Measurements from ENCODE around the gene GLDN.

DNA sequence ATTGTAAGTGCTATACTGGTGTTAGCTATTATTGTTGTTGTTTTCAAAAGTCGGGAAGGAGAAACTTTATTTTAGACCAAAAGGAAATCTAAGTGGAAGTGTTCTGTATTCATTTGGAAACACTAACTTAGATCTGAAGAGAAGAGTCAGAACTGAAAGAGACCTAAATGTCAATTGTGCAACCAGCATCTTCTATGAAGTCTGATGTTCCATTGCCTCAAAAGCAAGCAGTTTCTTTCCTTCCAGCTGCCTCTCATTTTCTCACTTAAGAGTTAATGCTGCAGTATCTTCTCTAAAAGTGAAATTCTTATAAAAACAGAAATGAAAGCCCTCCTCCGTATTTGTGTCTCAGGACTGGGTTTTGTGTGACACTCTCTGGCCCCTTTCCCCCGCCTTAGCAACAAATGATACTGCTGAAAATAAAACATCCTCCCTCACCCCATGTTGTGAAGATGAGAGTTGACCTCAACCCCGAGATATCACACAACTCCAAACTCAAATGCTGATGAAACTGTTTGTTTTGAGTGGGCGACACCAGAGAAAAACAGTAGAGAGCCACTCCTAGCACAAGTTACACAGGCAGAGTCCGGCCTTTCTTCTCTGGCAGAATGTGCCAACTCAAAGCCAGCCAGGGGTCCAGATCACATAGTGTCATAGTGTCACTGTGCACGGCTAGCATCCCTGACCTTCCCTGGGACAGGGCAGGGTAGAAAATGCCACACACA is 48.9 kb downstream of the GLDN start:
- TF ChIP-seq POLR2A (IDR thresholded peaks at IDR 0.05; ENCODE audit: low read length) (no peak), HDAC2 (IDR thresholded peaks at IDR 0.05) (no peak), BHLHE40 (IDR thresholded peaks at IDR 0.05; ENCODE audit: low read depth, low read length) (no peak), CTCF (IDR thresholded peaks at IDR 0.05) (no peak), RFX5 (IDR thresholded peaks at IDR 0.05) (no peak), JUNB (IDR thresholded peaks at IDR 0.05) (no peak), NR3C1 (IDR thresholded peaks at IDR 0.05) (no peak), ZFP36 (IDR thresholded peaks at IDR 0.05; ENCODE audit: borderline replicate concordance, partially characterized antibody) (no peak), USF2 (IDR thresholded peaks at IDR 0.05) (no peak), CHD4 (IDR thresholded peaks at IDR 0.05; ENCODE audit: borderline replicate concordance) (no peak), MYC (IDR thresholded peaks at IDR 0.05; ENCODE audit: borderline replicate concordance, low read length) (no peak), MAFK (IDR thresholded peaks at IDR 0.05; ENCODE audit: partially characterized antibody) (no peak), CEBPB (IDR thresholded peaks at IDR 0.05) (no peak), RNF2 (IDR thresholded peaks at IDR 0.05; ENCODE audit: borderline replicate concordance, low read depth) (no peak)
